Skeletal muscle satellite cell (primary cell): Measurements from ENCODE around the gene ACSL6.

Experiments
- H3K27me3 ChIP-seq: 2 replicates; pipeline ENCODE4 v1.7.0; 2013; ENCODE audit warnings: low read length; ENCODE audit not compliant: control insufficient read depth, insufficient read depth
- H3K36me3 ChIP-seq: 2 replicates; pipeline ENCODE4 v1.7.0; 2013; ENCODE audit warnings: mild to moderate bottlenecking, control low read depth, low read length; ENCODE audit not compliant: insufficient read depth
- H3K4me1 ChIP-seq: 2 replicates; pipeline ENCODE4 v1.7.0; 2013; ENCODE audit warnings: low read length; ENCODE audit not compliant: control insufficient read depth, insufficient read depth
- H3K4me2 ChIP-seq: 2 replicates; pipeline ENCODE4 v1.7.0; 2013; ENCODE audit warnings: mild to moderate bottlenecking, low read length
- H3K4me3 ChIP-seq: 2 replicates; pipeline ENCODE4 v1.7.0; 2013; ENCODE audit warnings: low read length
- H3K9ac ChIP-seq: 2 replicates; pipeline ENCODE4 v1.7.0; 2013; ENCODE audit warnings: mild to moderate bottlenecking, low read depth, low read length, moderate library complexity
- H3K9me3 ChIP-seq: replicated peaks from 2 replicates; pipeline ENCODE4 v1.7.0; 2013; ENCODE audit warnings: mild to moderate bottlenecking, control low read depth, low read length

The ACSL6 gene

DNA sequence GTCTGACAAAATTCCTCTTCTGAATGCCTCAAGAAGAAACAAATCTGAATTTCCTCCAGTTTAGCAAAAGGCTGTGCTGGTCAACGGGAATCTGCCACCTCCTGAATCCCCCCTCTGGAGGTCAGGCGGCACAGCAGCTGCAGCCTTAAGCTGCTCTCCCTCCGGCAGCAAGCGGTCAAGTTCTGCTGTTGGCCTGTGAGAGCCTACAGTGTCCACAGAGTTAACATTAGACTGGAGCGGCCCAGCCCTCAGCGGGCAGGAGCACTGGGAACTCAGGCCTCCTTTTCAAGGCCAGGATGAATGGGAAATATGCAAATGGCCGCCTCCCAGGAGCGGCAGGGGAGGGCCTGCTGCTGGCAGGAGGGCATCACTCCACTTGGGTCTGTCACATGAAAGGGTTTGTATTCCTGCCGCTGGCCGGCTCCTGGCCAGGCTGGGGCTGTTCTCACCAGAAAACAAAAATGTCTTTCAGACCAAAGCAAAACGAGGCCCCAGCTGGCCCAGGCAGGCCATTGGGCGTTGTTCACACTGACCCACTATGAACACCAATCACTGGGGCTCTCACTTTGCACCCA, 8.2 kb downstream of the ACSL6 start:
- Histone ChIP-seq H3K9ac (no peak overlapping the region), H3K4me1 (peaks cover 5% of the 10 kb centered on the region), H3K4me2 (no peak overlapping the region), H3K9me3 (no peaks in the 10 kb centered on the region), H3K36me3 (no peaks in the 10 kb centered on the region), H3K27me3 (peaks cover 4% of the 10 kb centered on the region), H3K4me3 (no peak overlapping the region)

DNA sequence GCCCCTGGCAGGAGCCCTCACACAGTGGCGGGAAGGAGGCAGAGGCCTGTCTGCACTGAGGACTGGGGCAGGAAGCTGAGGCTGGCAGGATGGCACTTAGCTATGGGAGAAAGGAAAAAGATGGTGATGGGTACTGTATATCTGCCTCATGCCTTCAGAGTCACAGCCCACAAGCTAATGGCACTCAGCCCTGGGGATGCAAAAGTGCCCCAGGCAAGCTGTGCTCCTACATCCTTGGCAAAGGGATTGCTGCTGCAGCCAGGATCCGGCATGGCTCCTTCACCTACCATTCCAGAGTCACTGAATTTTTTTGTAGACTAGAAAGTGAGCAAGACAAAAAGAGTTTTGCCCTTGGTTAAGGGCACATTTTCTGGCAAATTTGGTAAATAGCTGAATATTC, 8.7 kb downstream of the ACSL6 start:
- H3K36me3 ChIP-seq, result no peaks in the 10 kb centered on the region
- no peaks in the 10 kb centered on the region for H3K9me3 ChIP-seq
- H3K4me1 ChIP-seq, result peaks cover 5% of the 10 kb centered on the region
- peaks cover 4% of the 10 kb centered on the region for H3K27me3 ChIP-seq
- no peak overlapping the region for H3K4me2 ChIP-seq
- no peak overlapping the region for H3K4me3 ChIP-seq
- no peak overlapping the region for H3K9ac ChIP-seq

DNA sequence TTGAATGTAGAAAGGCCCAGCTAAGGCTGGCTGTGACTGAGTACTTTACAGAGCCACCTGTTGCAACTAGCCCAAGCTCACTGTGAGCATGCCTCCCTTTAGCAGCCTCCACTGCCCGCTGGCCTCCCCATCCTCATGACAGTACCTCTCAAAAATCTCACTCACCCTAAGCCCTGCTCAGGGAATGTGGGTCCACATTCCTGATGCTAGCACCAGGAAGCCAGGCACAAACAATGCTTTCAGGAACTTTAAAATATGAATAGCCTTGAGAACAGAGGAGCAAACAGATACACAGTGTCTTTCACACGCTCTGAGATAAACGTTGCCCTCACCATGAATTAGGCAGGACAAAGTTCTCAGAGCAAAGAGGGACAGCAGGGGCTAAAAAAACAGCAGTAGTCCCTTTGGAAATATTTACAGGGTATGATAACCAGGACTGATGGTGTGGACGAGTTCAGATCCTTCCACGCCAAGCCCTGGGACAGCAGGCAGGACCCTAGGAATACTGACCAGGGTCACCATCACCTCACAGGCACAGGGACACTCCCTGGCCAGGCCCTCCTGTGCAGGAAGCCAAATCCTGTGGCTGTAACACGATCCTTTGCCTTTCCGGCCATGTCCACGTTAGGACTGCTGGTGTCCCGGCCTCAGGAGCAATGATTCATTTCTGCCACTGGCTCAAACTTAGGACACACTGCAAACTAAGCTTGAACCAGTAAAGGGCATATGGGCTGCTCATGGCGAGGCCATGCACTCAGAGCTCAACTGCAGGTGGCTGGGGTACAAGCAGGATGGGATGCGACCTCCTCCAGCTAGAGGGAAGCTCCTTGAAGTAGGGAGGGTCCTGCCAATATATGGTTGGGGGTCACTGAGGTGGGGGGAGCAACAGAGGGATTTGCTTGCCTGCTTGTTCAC, 9.6 kb downstream of the ACSL6 start:
- H3K4me3 ChIP-seq, result no peak overlapping the region
- H3K9me3 ChIP-seq, result no peaks in the 10 kb centered on the region
- H3K27me3 ChIP-seq, result peaks cover 4% of the 10 kb centered on the region
- no peaks in the 10 kb centered on the region for H3K36me3 ChIP-seq
- no peak overlapping the region for H3K9ac ChIP-seq
- peaks cover 5% of the 10 kb centered on the region for H3K4me1 ChIP-seq
- H3K4me2 ChIP-seq, result no peak overlapping the region

GRCh38 chr5:132000677-132001453, 10.6 kb downstream of the ACSL6 start:
- no peaks in the 10 kb centered on the region for H3K36me3 ChIP-seq
- H3K4me3 ChIP-seq, result no peak overlapping the region
- no peaks in the 10 kb centered on the region for H3K9me3 ChIP-seq
- H3K27me3 ChIP-seq, result peaks cover 4% of the 10 kb centered on the region
- no peak overlapping the region for H3K4me2 ChIP-seq
- H3K9ac ChIP-seq, result no peak overlapping the region
- peaks cover 5% of the 10 kb centered on the region for H3K4me1 ChIP-seq

- no peaks in the 10 kb centered on the region for H3K9me3 ChIP-seq
These were observed 11.3 kb downstream of the ACSL6 start for GRCh38 chr5:132000241-132000490.

DNA sequence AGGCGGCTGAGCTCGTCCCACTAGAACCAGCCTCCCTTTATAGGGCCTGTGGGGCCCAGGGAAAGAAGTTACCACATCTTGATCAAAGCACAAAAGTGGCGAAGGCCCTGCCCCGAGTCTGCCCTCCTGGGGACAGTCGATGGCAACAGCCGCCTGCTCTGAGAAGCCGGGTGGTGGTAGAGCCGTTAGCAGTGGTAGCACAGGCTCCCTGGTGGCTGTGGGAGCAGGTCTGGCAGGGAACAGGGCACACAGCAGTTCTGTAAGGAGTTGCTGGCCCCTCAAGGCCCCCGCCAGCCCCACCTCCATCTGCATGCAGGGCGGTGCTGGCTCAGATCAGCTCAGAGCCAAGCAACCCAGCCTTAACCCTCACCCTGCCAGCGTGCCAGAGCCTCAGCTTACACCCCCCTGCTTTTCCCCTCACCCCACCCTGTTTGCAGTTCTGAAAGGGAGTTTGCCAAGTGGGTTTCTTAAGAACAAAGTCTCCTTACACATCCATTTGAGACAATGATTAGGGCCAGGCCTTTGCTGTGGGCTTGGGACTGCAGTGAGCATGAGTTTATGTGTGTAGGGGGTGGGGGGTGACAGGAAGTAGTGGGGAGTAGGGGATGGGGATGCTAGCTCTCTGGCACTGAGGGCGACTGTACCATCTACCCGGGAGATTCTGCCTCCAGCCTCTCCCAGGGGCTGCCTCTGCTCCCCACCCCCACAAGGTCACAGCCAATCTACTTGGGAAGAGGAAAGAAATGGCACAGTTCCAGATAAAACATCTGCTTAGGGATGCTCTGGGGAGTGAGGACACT, 11.8 kb downstream of the ACSL6 start:
- peaks cover 7% of the 10 kb centered on the region for H3K27me3 ChIP-seq
- no peaks in the 10 kb centered on the region for H3K9me3 ChIP-seq
- no peaks in the 10 kb centered on the region for H3K36me3 ChIP-seq
- no peak overlapping the region for H3K4me2 ChIP-seq
- H3K4me1 ChIP-seq, result peaks cover 5% of the 10 kb centered on the region
- H3K4me3 ChIP-seq, result no peak overlapping the region
- no peak overlapping the region for H3K9ac ChIP-seq

More at GRCh38 chr5:132000241-132000490, 11.3 kb downstream of the ACSL6 start:
- no peaks in the 10 kb centered on the region for H3K36me3 ChIP-seq
- H3K27me3 ChIP-seq, result peaks cover 7% of the 10 kb centered on the region
- no peak overlapping the region for H3K4me3 ChIP-seq
- no peak overlapping the region for H3K9ac ChIP-seq
- no peak overlapping the region for H3K4me2 ChIP-seq
- peaks cover 5% of the 10 kb centered on the region for H3K4me1 ChIP-seq

DNA sequence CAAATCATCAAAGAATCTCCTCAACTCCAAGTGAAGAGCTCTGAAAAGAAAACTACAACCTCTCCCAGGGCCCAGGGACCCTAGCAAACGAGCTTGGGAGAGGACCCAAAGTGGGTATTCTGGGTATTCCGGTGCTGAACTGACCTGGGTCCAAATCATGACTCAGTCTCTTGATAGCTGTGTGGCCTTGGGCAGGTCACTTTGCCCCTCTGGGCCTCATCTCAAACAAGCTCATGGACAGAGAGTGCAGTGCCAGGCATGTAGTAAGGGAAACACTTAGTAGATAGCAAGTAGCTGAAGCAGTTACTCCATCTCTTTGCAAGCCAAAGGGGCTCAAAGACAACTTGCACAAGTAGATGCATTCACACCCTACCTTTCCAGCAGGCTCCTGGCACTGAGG, 12.4 kb downstream of the ACSL6 start:
- Histone ChIP-seq H3K4me3 (no peak overlapping the region), H3K9ac (no peak overlapping the region), H3K27me3 (peaks cover 3% of the 10 kb centered on the region), H3K4me1 (peaks cover 5% of the 10 kb centered on the region), H3K9me3 (no peaks in the 10 kb centered on the region), H3K36me3 (no peaks in the 10 kb centered on the region), H3K4me2 (no peak overlapping the region)

GRCh38 chr5:131998431-131999040, 12.9 kb downstream of the ACSL6 start:
- Histone ChIP-seq H3K36me3 (no peaks in the 10 kb centered on the region), H3K4me2 (no peak overlapping the region), H3K4me3 (no peak overlapping the region), H3K9me3 (no peaks in the 10 kb centered on the region), H3K4me1 (peaks cover 5% of the 10 kb centered on the region), H3K27me3 (peaks cover 7% of the 10 kb centered on the region), H3K9ac (no peak overlapping the region)

DNA sequence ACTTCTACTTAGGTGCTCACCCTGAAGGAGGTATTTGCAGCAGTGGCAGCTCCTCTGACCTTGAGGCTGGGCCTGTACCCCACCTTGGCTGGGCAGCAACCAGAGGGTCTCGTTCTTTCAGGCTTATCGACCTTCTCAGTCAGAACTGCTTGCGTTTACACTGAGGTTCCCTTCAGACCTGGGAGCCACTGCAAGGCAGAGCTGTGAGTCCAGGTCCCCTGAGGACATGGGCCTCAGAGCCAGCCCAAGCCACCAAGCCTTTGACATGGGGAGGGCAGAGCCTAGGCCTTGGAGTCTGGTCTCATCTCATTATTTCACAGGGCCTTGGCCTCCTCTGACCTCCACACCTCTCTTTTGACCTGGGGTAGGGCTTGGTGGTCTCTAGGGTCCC, 13.7 kb downstream of the ACSL6 start:
- no peaks in the 10 kb centered on the region for H3K9me3 ChIP-seq
- H3K36me3 ChIP-seq, result no peaks in the 10 kb centered on the region
- no peak overlapping the region for H3K9ac ChIP-seq
- peaks cover 12% of the 10 kb centered on the region for H3K27me3 ChIP-seq
- no peak overlapping the region for H3K4me3 ChIP-seq
- H3K4me2 ChIP-seq, result no peak overlapping the region
- H3K4me1 ChIP-seq, result peaks cover 5% of the 10 kb centered on the region

DNA sequence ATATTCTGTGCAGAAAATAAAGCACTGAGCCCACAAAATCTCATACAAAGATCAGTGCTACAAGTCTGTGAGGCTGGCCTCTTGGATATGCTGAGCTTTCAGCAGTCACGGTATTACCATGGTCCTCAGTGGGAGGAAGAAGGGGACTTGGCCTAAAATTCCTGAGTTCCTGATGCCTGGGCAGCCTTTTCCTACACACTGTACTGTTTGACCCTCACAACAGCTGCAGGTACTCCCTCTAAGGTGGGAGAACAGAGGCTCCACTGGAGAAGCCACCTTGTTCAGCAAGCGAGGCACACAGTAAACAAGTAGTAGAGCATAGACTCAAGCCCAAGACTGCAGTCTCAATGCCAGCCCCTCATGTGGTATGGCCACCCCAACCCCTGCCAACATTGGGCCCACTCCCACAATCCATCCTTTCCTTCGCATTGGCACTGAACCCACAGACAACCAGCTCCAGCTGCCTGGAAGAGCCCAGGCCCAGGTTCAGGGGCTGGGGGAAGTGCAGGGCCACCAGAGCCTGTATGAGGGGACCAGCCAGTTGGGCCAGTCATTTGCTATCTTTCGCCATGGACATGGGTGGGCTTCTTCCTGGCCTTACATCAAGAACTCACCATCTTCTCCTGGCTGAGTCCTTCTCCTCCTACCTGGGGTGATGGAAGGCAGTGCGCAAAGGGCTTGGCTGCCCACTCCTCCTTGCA, 14.3 kb downstream of the ACSL6 start:
- H3K9ac ChIP-seq, result no peak overlapping the region
- no peak overlapping the region for H3K4me3 ChIP-seq
- no peaks in the 10 kb centered on the region for H3K9me3 ChIP-seq
- H3K36me3 ChIP-seq, result no peaks in the 10 kb centered on the region
- H3K4me2 ChIP-seq, result no peak overlapping the region
- peaks cover 3% of the 10 kb centered on the region for H3K4me1 ChIP-seq
- peaks cover 15% of the 10 kb centered on the region for H3K27me3 ChIP-seq
